ENCODE results near the gene SLC30A5.

DNA sequence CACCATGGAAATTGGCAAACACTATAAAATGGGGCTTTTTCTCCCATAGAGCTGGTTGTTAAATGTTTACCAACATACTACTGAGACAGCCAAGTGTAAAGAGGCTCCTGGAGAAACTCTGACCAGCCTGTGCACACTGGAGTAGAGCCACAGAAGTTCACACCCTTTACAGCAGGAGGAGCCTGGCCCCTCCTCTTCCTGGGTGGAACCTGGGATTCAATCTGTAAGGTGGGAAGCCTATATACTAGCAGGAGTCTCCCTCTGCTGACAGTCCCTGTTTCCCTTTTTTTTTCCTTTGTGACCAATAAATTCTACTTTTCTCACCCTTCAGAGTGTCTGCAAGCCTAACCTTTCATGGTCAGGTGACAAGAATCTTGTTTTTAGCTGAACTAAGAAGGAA is 10.4 kb upstream of the SLC30A5 start:
- TF ChIP-seq, protein P1, sequence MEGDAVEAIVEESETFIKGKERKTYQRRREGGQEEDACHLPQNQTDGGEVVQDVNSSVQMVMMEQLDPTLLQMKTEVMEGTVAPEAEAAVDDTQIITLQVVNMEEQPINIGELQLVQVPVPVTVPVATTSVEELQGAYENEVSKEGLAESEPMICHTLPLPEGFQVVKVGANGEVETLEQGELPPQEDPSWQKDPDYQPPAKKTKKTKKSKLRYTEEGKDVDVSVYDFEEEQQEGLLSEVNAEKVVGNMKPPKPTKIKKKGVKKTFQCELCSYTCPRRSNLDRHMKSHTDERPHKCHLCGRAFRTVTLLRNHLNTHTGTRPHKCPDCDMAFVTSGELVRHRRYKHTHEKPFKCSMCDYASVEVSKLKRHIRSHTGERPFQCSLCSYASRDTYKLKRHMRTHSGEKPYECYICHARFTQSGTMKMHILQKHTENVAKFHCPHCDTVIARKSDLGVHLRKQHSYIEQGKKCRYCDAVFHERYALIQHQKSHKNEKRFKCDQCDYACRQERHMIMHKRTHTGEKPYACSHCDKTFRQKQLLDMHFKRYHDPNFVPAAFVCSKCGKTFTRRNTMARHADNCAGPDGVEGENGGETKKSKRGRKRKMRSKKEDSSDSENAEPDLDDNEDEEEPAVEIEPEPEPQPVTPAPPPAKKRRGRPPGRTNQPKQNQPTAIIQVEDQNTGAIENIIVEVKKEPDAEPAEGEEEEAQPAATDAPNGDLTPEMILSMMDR (conservative IDR thresholded peaks at IDR 0.05; ENCODE audit: low read length): no peak
- no peak for TF ChIP-seq EZH2phosphoT487 (IDR thresholded peaks at IDR 0.05; ENCODE audit: borderline replicate concordance)

All from Loucy (cell line).